Mesenchymal stem cell (in vitro differentiated cells and primary cell): ENCODE results near the gene TDRD7.

ENCODE experiments used
- DNase-seq: peaks from one replicate; pipeline ENCODE4 v3.0.0-alpha.2; 2013
- H2AFZ ChIP-seq: one replicate; pipeline ENCODE4 v1.6.1; 2013; ENCODE audit warnings: low read depth, mild to moderate bottlenecking, control low read depth, inconsistent platforms, low read length, moderate library complexity
- H2AK5ac ChIP-seq: 2 replicates; pipeline ENCODE4 v1.6.1; 2013; ENCODE audit warnings: low read length, moderate library complexity, mild to moderate bottlenecking, inconsistent platforms; ENCODE audit not compliant: severe bottlenecking
- H2BK120ac ChIP-seq: one replicate; pipeline ENCODE4 v1.6.1; 2013; ENCODE audit warnings: low read depth, mild to moderate bottlenecking, inconsistent platforms, low read length, moderate library complexity
- H2BK12ac ChIP-seq, 2 experiments: one replicate each; pipeline ENCODE4 v1.6.1; 2013; ENCODE audit warnings: inconsistent platforms in 2 of 2, low read length in 2 of 2, mild to moderate bottlenecking in 2 of 2, moderate library complexity in 2 of 2, control low read depth in 1 of 2
- H2BK15ac ChIP-seq: one replicate; pipeline ENCODE4 v1.6.1; 2013; ENCODE audit warnings: mild to moderate bottlenecking, low read depth, inconsistent platforms; ENCODE audit not compliant: poor library complexity, severe bottlenecking
- H2BK5ac ChIP-seq: 2 replicates; pipeline ENCODE4 v1.6.1; 2013; ENCODE audit warnings: low read depth, mild to moderate bottlenecking, low read length, control low read depth, inconsistent platforms; ENCODE audit not compliant: poor library complexity, severe bottlenecking
- H3K14ac ChIP-seq, 2 experiments: one replicate each; pipeline ENCODE4 v1.6.1; 2013; ENCODE audit warnings: inconsistent platforms in 2 of 2, low read length in 2 of 2, control low read depth in 1 of 2, mild to moderate bottlenecking in 1 of 2, moderate library complexity in 1 of 2
- H3K18ac ChIP-seq, 2 experiments: one replicate each; pipeline ENCODE4 v1.6.1; 2013; ENCODE audit warnings: inconsistent platforms in 2 of 2, low read length in 2 of 2, control low read depth in 1 of 2, low read depth in 1 of 2, mild to moderate bottlenecking in 1 of 2
- H3K23ac ChIP-seq, 2 experiments: one replicate each; pipeline ENCODE4 v1.6.1; 2013; ENCODE audit warnings: inconsistent platforms in 2 of 2, low read length in 2 of 2, mild to moderate bottlenecking in 2 of 2, moderate library complexity in 2 of 2, control low read depth in 1 of 2
- H3K27ac ChIP-seq: 2 replicates; pipeline ENCODE4 v1.5.1; 2013; ENCODE audit warnings: mild to moderate bottlenecking, moderate library complexity, low read length, control low read depth, inconsistent platforms; ENCODE audit not compliant: poor library complexity, severe bottlenecking
- H3K27me3 ChIP-seq, 2 experiments: 2 replicates each; pipeline versions ENCODE4 v1.6.1 to v1.7.0; 2013; ENCODE audit warnings: low read length in 2 of 2, mild to moderate bottlenecking in 2 of 2, moderate library complexity in 2 of 2, control low read depth in 1 of 2, inconsistent platforms in 1 of 2; ENCODE audit not compliant: control insufficient read depth in 1 of 2, insufficient read depth in 1 of 2
- H3K36me3 ChIP-seq, 2 experiments: 2 replicates each; pipeline versions ENCODE4 v1.6.1 to v1.7.0; 2013; ENCODE audit warnings: low read length in 2 of 2, control low read depth in 1 of 2, inconsistent platforms in 1 of 2, low read depth in 1 of 2, mild to moderate bottlenecking in 1 of 2; ENCODE audit not compliant: insufficient read depth in 2 of 2, control insufficient read depth in 1 of 2
- H3K4ac ChIP-seq, 2 experiments: one replicate each; pipeline ENCODE4 v1.6.1; 2013; ENCODE audit warnings: inconsistent platforms in 2 of 2, low read length in 2 of 2, mild to moderate bottlenecking in 2 of 2, moderate library complexity in 2 of 2, control low read depth in 1 of 2, low read depth in 1 of 2
- H3K4me1 ChIP-seq: 2 replicates; pipeline ENCODE4 v1.6.1; 2013; ENCODE audit warnings: low read depth, low read length, control low read depth; ENCODE audit not compliant: control insufficient read depth, insufficient read depth
- H3K4me2 ChIP-seq: 2 replicates; pipeline ENCODE4 v1.6.1; 2013; ENCODE audit warnings: low read length, mild to moderate bottlenecking, inconsistent platforms; ENCODE audit not compliant: poor library complexity, severe bottlenecking
- H3K4me3 ChIP-seq, 2 experiments: 2 replicates each; pipeline versions ENCODE4 v1.5.1 to v1.7.0; 2013; ENCODE audit warnings: low read length in 2 of 2, mild to moderate bottlenecking in 2 of 2, control low read depth in 1 of 2, low read depth in 1 of 2; ENCODE audit not compliant: insufficient read depth in 1 of 2
- H3K79me1 ChIP-seq: replicated peaks from 2 replicates; pipeline ENCODE4 v1.6.1; 2013; ENCODE audit warnings: mild to moderate bottlenecking, control low read depth, low read length, inconsistent platforms; ENCODE audit not compliant: poor library complexity, severe bottlenecking
- H3K9ac ChIP-seq: 2 replicates; pipeline ENCODE4 v1.7.0; 2013; ENCODE audit warnings: mild to moderate bottlenecking, low read length, moderate library complexity
- H3K9me3 ChIP-seq: 2 replicates; pipeline ENCODE4 v1.7.0; 2013; ENCODE audit warnings: mild to moderate bottlenecking, low read length; ENCODE audit not compliant: control insufficient read depth
- H4K8ac ChIP-seq: one replicate; pipeline ENCODE4 v1.6.1; 2013; ENCODE audit warnings: inconsistent platforms, mild to moderate bottlenecking, low read length, moderate library complexity
- H4K91ac ChIP-seq: one replicate; pipeline ENCODE4 v1.6.1; 2013; ENCODE audit warnings: mild to moderate bottlenecking, low read length, inconsistent platforms
- WGBS: methylation state at CpG from one replicate; pipeline ENCODE4 v1.1.7; 2013; ENCODE audit warnings: mixed read lengths; 5-methylcytosine and 5-hydroxymethylcytosine counted together

The TDRD7 gene

GRCh38 chr9:97415146-97415545, 3.2 kb downstream of the TDRD7 start:
- H2AK5ac ChIP-seq: no peak overlapping the region
- H3K4me1 ChIP-seq: no peaks in the 10 kb centered on the region
- no peak overlapping the region for H2BK5ac ChIP-seq
- H3K4ac ChIP-seq: no peak overlapping the region
- H3K4me2 ChIP-seq: no peak overlapping the region
- no peak overlapping the region for H3K9ac ChIP-seq
- H2BK12ac ChIP-seq: no peak overlapping the region
- 74% methylated on average over 2 of the region's 2 CpGs for WGBS
- no peaks in the 10 kb centered on the region for H3K36me3 ChIP-seq
- H3K9me3 ChIP-seq: no peaks in the 10 kb centered on the region
- no peak overlapping the region for H4K91ac ChIP-seq
- no peak overlapping the region for H2AFZ ChIP-seq
- peaks cover 3 to 4% of the 10 kb centered on the region in 2 experiments for H3K27me3 ChIP-seq
- no peak overlapping the region for H2BK15ac ChIP-seq
- H3K18ac ChIP-seq: no peak overlapping the region
- H2BK120ac ChIP-seq: no peak overlapping the region
- no peak overlapping the region for H3K23ac ChIP-seq
- H3K4me3 ChIP-seq: no peak overlapping the region
- H4K8ac ChIP-seq: no peak overlapping the region
- H3K79me1 ChIP-seq: peaks cover 26% of the 10 kb centered on the region
- no peak overlapping the region for H3K14ac ChIP-seq
- DNase-seq: no peak
- H3K27ac ChIP-seq: no peak overlapping the region

GRCh38 chr9:97418880-97419279, 7.0 kb downstream of the TDRD7 start:
- H2BK15ac ChIP-seq: no peak overlapping the region
- peaks cover 24% of the 10 kb centered on the region for H3K79me1 ChIP-seq
- no peak overlapping the region for H3K27ac ChIP-seq
- no peak for DNase-seq
- no peak overlapping the region for H4K8ac ChIP-seq
- H3K4me3 ChIP-seq: no peak overlapping the region
- H3K14ac ChIP-seq: no peak overlapping the region
- H2AFZ ChIP-seq: no peak overlapping the region
- no peaks in the 10 kb centered on the region for H3K4me1 ChIP-seq
- H3K4ac ChIP-seq: no peak overlapping the region
- H3K4me2 ChIP-seq: no peak overlapping the region
- no peak overlapping the region for H3K18ac ChIP-seq
- H3K36me3 ChIP-seq: no peaks in the 10 kb centered on the region
- 96% methylated on average over 3 of the region's 3 CpGs for WGBS
- H2AK5ac ChIP-seq: no peak overlapping the region
- no peak overlapping the region for H3K9ac ChIP-seq
- H3K9me3 ChIP-seq: no peaks in the 10 kb centered on the region
- no peak overlapping the region for H3K23ac ChIP-seq
- H2BK120ac ChIP-seq: no peak overlapping the region
- no peak overlapping the region for H4K91ac ChIP-seq
- no peaks in the 10 kb centered on the region for H3K27me3 ChIP-seq
- H2BK5ac ChIP-seq: no peak overlapping the region
- H2BK12ac ChIP-seq: no peak overlapping the region

DNA sequence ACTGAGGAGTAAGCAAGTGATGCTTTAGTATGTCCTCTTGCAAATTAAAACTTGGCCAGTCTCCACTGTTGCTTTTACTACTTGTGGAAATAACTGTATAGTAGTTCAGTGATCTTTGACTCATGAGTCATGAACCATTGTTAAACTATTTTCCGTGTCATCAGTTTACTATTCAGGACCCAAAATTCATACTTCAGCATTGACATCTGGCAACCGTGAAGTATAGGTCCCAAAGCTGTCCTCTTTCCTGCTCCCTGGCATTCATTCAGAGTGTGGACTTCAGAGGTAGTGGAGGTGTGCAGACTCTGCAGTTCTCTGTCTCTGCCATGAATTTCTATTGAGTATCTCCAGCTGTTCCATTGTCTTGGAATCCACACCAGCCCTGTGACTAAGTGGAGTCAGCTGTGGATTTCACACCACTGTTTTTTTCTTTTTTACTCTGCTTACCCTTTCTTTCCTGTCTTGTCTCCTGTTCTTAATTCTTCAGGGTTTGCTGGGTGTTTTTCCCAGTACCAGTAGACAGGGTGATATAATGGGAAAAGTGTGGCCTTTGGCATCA, 7.5 kb downstream of the TDRD7 start:
- Histone ChIP-seq H4K8ac (no peak overlapping the region), H3K4me2 (no peak overlapping the region), H2BK12ac (no peak overlapping the region), H2BK5ac (no peak overlapping the region), H3K23ac (no peak overlapping the region), H4K91ac (no peak overlapping the region), H3K79me1 (peaks cover 25% of the 10 kb centered on the region), H3K4me3 (no peak overlapping the region), H2BK15ac (no peak overlapping the region), H2AK5ac (no peak overlapping the region), H3K36me3 (no peaks in the 10 kb centered on the region), H3K9ac (peak overlapping the region; percentile 52), H3K4me1 (no peaks in the 10 kb centered on the region), H2AFZ (no peak overlapping the region), H3K9me3 (no peaks in the 10 kb centered on the region), H2BK120ac (no peak overlapping the region), H3K14ac (no peak overlapping the region), H3K27ac (no peak overlapping the region), H3K18ac (no peak overlapping the region), H3K4ac (no peak overlapping the region), H3K27me3 (no peaks in the 10 kb centered on the region)
- DNase-seq: peak; percentile 45
- WGBS: no CpG with 5 or more reads among the region's 2 CpGs

GRCh38 chr9:97425336-97425972, 13.6 kb downstream of the TDRD7 start:
- 92% methylated on average over 3 of the region's 4 CpGs for WGBS
- no peak overlapping the region for H2BK12ac ChIP-seq

More at GRCh38 chr9:97425336-97425972, 13.6 kb downstream of the TDRD7 start:
- Histone ChIP-seq H3K4ac (no peak overlapping the region), H2BK5ac (no peak overlapping the region), H3K9me3 (no peaks in the 10 kb centered on the region), H4K91ac (no peak overlapping the region), H3K27ac (no peak overlapping the region), H3K9ac (no peak overlapping the region), H3K14ac (no peak overlapping the region), H3K79me1 (peaks cover 18% of the 10 kb centered on the region), H2BK15ac (no peak overlapping the region), H3K18ac (no peak overlapping the region), H2BK120ac (no peak overlapping the region), H4K8ac (no peak overlapping the region), H3K4me3 (no peak overlapping the region), H3K23ac (no peak overlapping the region), H3K27me3 (no peaks in the 10 kb centered on the region), H3K36me3 (peaks cover 0 to 22% of the 10 kb centered on the region in 2 experiments), H2AK5ac (no peak overlapping the region), H2AFZ (no peak overlapping the region), H3K4me1 (no peaks in the 10 kb centered on the region), H3K4me2 (no peak overlapping the region)
- DNase-seq: no peak
